CD4-positive, alpha-beta T cell treated with Interleukin-6 at 100 ng/mL for 8 hours (primary cell): ENCODE data around the gene HNRNPLL.
"Not testable (repeated sequence)": the region's sequence is repeated elsewhere in the genome, so short reads cannot be mapped to it uniquely, and the experiment has no call there.

ENCODE experiments used
- DNase-seq: peaks from one replicate; pipeline ENCODE4 v3.0.0-alpha.2; 2020; ENCODE audit warnings: mixed read lengths, low spot score

HNRNPLL gene

DNA sequence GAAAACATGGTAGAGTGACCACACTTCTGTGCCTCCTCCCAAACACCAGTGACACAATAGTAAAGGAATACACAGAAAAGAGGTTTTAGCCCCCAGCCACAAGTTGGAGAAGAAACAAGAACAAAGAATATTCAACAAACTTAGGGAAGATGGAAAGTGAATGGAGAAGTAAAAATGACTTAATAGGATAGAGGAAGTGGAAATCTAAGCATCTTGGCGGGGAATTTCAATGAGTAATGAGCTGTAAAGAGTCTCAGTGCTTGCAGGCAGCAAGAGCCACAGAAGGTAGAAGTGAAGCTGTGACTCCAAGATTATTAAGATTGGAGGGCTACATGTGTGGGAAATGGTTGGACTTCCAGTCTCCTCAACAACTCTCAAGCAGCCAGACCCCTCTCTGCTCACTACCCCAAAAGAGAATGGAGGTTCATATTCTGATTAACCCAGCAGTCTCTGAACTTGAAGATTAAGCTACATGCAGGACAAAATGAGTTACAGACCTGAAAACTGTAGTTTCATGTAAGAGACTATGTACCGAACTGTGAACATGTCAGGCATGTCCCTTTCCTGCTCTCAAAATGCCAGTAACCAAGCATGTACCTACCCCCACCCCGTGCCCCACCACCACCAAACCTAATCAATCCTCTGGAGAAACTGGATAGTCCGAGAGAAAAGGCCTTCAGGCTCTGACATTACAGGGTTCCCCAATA is 16.9 kb upstream of the HNRNPLL start:
- no peak for DNase-seq

DNA sequence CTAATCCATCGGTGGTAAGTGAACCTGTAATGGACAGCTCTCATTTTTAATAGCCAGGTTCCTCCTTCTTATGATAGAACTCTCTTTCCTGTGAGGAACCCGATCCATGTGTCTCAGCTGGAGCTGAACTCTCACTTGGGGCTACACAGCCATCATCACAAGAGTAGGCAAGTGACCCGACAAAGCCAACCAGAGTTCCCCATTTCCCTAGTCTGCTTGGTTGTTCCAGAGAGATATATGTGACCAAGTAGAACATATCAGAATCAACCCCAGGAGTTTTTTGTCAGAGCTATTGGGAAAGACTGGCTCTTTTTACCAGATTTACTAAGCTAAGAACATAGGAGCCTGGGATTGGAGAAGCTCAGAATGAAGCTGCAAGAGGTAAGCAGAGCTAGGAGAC is 14.6 kb upstream of the HNRNPLL start:
- DNase-seq = no peak

DNA sequence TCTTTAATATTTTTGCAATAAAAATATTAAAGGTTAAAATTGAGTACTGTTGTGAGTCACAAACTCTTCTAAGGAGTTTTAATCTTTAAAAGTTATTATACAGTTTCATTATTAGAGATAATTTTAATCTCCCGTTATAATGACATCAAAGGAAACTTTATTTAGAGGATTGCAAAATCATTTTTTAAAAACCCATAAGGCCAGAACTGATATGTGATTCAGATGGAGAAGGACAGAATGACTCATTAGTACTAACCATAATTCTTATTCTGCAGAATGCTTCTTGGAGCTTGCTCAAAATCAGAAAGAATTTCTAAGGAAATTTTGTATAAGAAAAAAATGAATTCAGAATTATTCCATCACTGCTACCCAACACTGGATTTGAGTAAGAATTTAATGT is 12.5 kb upstream of the HNRNPLL start:
- no peak for DNase-seq

DNA sequence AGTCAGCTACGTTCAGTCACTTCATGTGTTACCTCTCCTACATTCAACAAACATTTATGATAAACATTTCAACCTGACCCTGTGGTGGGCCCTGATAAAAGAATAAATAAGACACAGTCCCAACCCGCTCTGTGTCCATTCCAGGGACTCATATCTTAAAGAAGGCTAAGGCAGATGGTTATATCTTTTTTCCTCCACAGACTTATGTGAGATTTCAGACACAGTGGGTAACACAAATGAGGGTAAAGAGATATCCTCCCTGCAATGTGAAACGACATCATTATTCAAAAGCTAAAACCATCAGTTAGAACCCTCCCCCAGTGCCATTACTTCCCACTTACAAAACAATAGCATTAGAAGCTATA is 11.1 kb upstream of the HNRNPLL start:
- DNase-seq = no peak

- no peak for DNase-seq
Measured at GRCh38 chr2:38613126-38613848, 10.6 kb upstream of the HNRNPLL start.

DNA sequence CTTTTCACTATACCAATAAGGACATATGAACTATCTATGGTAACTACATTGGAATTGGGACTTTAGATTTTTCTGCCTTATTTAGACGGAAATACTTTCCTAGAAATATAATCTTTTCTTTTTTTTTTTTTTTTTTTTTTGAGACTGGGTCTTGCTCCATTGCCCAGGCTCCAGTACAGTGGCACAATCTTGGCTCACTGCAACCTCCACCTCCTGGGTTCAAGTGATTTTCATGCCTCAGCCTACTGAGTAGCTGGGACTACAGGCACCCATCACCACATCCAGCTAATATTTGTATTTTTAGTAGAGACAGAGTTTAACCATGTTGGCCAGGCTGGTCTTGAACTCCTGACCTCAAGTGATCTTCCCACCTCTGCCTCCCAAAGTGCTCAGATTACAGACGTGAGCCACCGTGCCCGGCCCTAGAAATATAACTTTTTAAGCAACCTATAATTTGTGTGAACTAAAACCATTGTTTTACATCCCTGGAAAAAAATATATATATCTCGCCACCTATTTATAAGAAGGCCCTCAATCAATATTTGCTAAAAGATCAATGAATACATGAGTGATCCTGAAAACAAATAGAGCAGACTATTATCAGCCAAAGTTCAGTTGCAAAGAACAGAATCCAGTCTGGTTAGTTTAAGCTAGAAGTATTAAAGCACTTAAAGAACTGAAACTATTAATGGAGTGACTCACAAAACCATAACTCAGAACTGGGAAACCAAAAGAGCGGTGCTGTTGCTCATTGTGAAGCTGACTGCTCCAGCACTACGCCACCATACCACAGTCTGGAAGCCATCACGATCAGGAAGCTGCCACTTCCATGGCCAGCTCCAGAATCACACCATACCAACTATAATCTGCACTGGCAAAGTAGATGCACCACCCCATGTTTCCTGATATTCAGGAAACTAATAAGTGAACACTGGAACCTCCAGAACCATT is 8.4 kb upstream of the HNRNPLL start:
- peak; percentile 14 for DNase-seq

DNA sequence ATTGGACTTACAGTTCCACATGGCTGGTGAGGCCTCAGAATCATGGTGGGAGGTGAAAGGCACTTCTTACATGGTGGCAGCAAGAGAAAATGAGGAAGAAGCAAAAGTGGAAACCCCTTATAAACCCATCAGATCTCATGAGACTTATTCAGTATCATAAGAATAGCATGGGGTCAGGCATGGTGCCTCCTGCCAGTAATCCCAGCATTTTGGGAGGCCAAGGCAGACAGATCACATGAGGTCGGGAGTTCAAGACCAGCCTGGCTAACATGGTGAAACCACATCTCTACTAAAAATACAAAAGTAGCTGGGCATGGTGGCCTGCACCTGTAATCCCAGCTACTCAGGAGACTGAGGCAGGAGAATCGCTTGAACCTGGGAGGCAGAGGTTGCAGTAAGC is 6.5 kb upstream of the HNRNPLL start:
- not testable (repeated sequence) for DNase-seq

- DNase-seq = no peak
Measured at GRCh38 chr2:38608755-38609154, 6.0 kb upstream of the HNRNPLL start.

GRCh38 chr2:38605298-38605830 is 2.6 kb upstream of the HNRNPLL start:
- DNase-seq = no peak

- DNase-seq = peak; percentile 86
Measured at GRCh38 chr2:38603402-38604290, 918 bp upstream of the HNRNPLL start.

- DNase-seq = peak; percentile 24
Measured at GRCh38 chr2:38602136-38602731, 494 bp downstream of the HNRNPLL start.

DNA sequence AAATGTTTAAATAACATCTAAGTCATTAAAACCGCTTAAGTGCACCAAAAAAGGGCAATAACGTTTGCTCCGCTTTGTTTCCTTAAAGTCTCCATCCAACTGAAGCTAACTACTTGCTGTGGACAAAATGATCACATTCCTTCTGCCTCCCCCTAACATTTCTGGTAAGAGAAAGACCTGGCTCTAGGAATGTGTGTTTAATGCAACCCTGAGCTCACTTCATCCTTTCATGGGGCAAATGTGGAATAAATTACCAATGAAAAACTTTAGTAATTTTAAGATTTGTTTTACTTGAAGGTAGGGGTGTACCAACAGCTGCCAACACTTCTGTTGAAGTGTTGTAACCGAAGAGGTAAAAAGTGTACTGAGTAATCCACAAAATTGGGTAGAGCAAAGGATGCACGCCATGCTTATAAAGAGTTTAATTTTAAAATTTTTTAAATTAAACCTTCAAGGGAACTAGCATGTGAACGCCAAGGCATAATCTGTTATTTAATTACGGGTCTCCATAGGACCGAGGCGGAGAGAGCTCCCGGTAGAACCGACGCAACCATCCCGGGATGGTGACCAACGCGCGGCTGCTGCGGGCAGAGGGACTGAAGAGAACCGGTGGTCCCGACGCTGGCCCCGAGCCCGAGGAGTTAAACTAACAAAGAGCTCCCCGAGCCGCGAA is 1.1 kb downstream of the HNRNPLL start:
- no peak for DNase-seq

DNA sequence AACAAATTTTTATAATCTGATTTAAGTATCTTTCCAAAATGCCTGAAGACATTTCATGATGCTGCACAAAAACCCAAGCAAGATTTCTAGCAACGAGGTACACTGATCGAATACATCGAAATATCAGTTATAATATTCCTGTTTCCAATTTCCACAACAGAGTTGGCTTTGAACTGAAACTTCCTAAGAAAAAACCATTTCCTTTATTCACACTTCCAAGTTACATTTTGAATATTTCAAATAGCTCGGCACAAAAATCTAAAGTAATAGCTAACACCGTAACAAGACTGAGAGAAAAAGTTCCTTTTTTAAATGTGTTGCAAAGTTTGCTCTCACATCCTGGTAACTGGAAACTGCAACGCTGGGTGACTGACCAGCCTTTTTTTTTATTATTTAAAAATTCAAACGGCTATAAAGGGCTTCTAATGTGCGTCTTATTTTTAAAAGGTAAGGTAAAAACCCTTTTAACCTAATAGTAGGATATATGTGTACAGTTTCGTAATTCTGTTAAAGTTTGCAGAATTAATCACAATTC is 1.7 kb downstream of the HNRNPLL start:
- no peak for DNase-seq

GRCh38 chr2:38600242-38600891 is 2.4 kb downstream of the HNRNPLL start:
- no peak for DNase-seq

GRCh38 chr2:38599706-38600105 is 3.0 kb downstream of the HNRNPLL start:
- no peak for DNase-seq

- DNase-seq = no peak
Measured at GRCh38 chr2:38598991-38599295, 3.8 kb downstream of the HNRNPLL start.

GRCh38 chr2:38598200-38598990 is 4.3 kb downstream of the HNRNPLL start:
- no peak for DNase-seq

DNA sequence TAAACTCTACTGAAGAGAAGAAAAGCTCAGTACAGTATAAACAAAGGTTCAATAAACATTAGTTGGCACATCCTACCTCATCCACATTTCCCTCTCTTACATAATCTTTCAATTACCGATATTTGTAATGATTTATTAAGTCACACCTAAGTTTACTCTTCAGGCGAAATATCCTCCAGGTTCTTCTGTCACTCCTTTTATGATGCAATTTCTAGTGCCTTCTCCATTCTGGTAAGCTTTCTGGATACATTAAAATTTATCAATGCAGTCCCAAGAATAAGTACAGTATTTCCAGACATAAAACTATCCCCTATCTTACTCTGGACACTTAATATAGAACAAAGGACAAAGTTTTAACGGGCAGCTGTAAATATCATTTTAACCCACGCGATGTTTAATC is 5.6 kb downstream of the HNRNPLL start:
- DNase-seq = no peak

DNA sequence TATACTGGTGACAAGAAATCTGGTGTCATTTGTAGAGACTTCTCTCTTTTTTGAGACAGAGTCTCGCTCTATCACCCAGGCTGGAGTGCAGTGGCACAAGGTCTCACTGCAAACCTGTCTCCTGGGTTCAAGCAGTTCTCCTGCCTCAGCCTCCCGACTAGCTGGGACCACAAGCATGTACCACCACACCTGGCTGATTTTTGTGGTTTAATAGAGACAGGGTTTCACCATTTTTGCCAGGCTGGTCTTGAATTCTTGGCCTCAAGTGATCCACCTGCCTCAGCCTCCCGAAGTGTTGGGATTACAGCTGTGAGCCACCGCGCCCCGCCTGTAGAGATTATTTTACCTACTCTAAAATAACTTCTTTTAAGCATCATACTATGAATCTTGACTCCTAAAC is 6.5 kb downstream of the HNRNPLL start:
- DNase-seq = no peak
